ENCODE data around the gene TMEM248. TPM values are rescaled to one million over a fixed set of nuclear protein-coding genes. Genes with fewer than 3 reads are reported as not detected.

TMEM248 gene
- total and polyA plus RNA-seq, 2 of the 13 experiments (the other 11 are each of a cell fraction or from before 2014, with no cell fraction given), result 54.3 to 109 TPM

GRCh38 chr7:66873476-66873875 lies 47.5 kb upstream of the TMEM248 start:
- DNase-seq (ENCODE audit: low spot score) (no peak), FAIRE-seq (no peak), ATAC-seq (no peak)
- H3K9ac ChIP-seq (ENCODE audit: insufficient read depth, low read depth, low read length), result no peak overlapping the region
- no peak overlapping the region for H3K4me2 ChIP-seq (ENCODE audit: low read depth, low read length)
- H3K27ac ChIP-seq (ENCODE audit: extremely low read length, insufficient read depth, low read length), result no peak overlapping the region
- 100% methylated on average over 3 of the region's 3 CpGs for WGBS (ENCODE audit: low lambda C conversion rate)
- in situ Hi-C loops (cut with HindIII; ENCODE audit: extremely low pct_ligation_motif_present, low pct_unique_long_range_greater_than_20kb) (no loop called here), intact Hi-C loops (cut with micrococcal nuclease; ENCODE audit: unreplicated experiment) (no loop called here)
- H3K27me3 ChIP-seq (ENCODE audit: control insufficient read depth in 1 of 2, insufficient read depth in 2 of 2, low read length in 2 of 2), result no peaks in the 10 kb centered on the region
- no TSS peak for BruUV-seq (replicated peaks)
- ChIA-PET CTCF (ENCODE audit: low intra/inter-chr PET ratio, low total read pairs) (no interaction called here), POLR2A (no interaction called here)
- H2AFZ ChIP-seq (ENCODE audit: low read length), result no peak overlapping the region
- no peak overlapping the region for H3K4me3 ChIP-seq (replicated peaks in 1 of 3; ENCODE audit: insufficient read depth in 1 of 3, low read depth in 2 of 3, low read length in 3 of 3)
- TF ChIP-seq, protein P1, sequence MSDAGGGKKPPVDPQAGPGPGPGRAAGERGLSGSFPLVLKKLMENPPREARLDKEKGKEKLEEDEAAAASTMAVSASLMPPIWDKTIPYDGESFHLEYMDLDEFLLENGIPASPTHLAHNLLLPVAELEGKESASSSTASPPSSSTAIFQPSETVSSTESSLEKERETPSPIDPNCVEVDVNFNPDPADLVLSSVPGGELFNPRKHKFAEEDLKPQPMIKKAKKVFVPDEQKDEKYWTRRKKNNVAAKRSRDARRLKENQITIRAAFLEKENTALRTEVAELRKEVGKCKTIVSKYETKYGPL (CRISPR knock-in tag; IDR thresholded peaks at IDR 0.05), result no peak
- TF ChIP-seq ZNF816 (CRISPR knock-in tag; IDR thresholded peaks at IDR 0.05; ENCODE audit: borderline replicate concordance) (no peak), SATB2 (CRISPR knock-in tag; IDR thresholded peaks at IDR 0.05) (no peak), ZNF101 (CRISPR knock-in tag; IDR thresholded peaks at IDR 0.05; ENCODE audit: borderline replicate concordance, low read depth) (no peak), GATA4 (IDR thresholded peaks at IDR 0.05; ENCODE audit: borderline replicate concordance, low read depth) (no peak), ONECUT2 (CRISPR knock-in tag; IDR thresholded peaks at IDR 0.05) (no peak), MAFK (conservative IDR thresholded peaks at IDR 0.05 in 1 of 2, IDR thresholded peaks at IDR 0.05 in 1 of 2; ENCODE audit: low read length in 2 of 2) (no peak), ZNF652 (CRISPR knock-in tag; IDR thresholded peaks at IDR 0.05; ENCODE audit: borderline replicate concordance, low read depth) (no peak), ZKSCAN8 (CRISPR knock-in tag; IDR thresholded peaks at IDR 0.05; ENCODE audit: borderline replicate concordance) (no peak), MAZ (IDR thresholded peaks at IDR 0.05; ENCODE audit: borderline replicate concordance, low read depth, low read length) (no peak), MAZ (CRISPR knock-in tag; IDR thresholded peaks at IDR 0.05; ENCODE audit: low read depth) (no peak), ZNF557 (CRISPR knock-in tag; IDR thresholded peaks at IDR 0.05) (no peak), KLF9 (CRISPR knock-in tag; IDR thresholded peaks at IDR 0.05; ENCODE audit: low read depth) (no peak), IRX3 (CRISPR knock-in tag; IDR thresholded peaks at IDR 0.05; ENCODE audit: borderline replicate concordance, low read depth) (no peak), KDM1A (CRISPR knock-in tag; IDR thresholded peaks at IDR 0.05) (no peak), NR2F6 (IDR thresholded peaks at IDR 0.05) (no peak), NR2F6 (CRISPR knock-in tag; IDR thresholded peaks at IDR 0.05) (no peak), ADNP (CRISPR knock-in tag; IDR thresholded peaks at IDR 0.05) (no peak), KDM5B (CRISPR knock-in tag; IDR thresholded peaks at IDR 0.05; ENCODE audit: borderline replicate concordance) (no peak), PAWR (CRISPR knock-in tag; IDR thresholded peaks at IDR 0.05; ENCODE audit: borderline replicate concordance) (no peak), ZBTB26 (CRISPR knock-in tag; IDR thresholded peaks at IDR 0.05; ENCODE audit: borderline replicate concordance) (no peak), ELK4 (CRISPR knock-in tag; IDR thresholded peaks at IDR 0.05; ENCODE audit: borderline replicate concordance) (no peak)
- H3K9me3 ChIP-seq (ENCODE audit: low read length), result no peaks in the 10 kb centered on the region
- peaks cover 5 to 30% of the 10 kb centered on the region in 2 experiments; a peak in 3 of 5 replicates for H3K36me3 ChIP-seq (replicated peaks in 1 of 2; ENCODE audit: control insufficient read depth in 1 of 2, insufficient read depth in 2 of 2, low read length in 2 of 2)
- H3K79me2 ChIP-seq (ENCODE audit: insufficient read depth, low read length), result no peaks in the 10 kb centered on the region
- no peaks in the 10 kb centered on the region for H3K4me1 ChIP-seq (ENCODE audit: insufficient read depth, low read length)
- H4K20me1 ChIP-seq (ENCODE audit: insufficient read depth, low read length), result no peaks in the 10 kb centered on the region
